Testis (tissue), 3 donors: ENCODE results near the gene SLC35D2. TPM values are rescaled to one million over a fixed set of nuclear protein-coding genes. Genes with fewer than 3 reads are reported as not detected.
A peak's percentile ranks its signal among the peaks of the same experiment; 100 is the strongest.

Source experiments
- DNase-seq: peaks from one replicate; pipeline ENCODE4 v3.0.0-alpha.2; 2019
- H3K27ac ChIP-seq, 2 donors: fragments of 200-600 bp; sonication (generic); one replicate each; pipeline ENCODE4 v1.5.1; 2019
- H3K27me3 ChIP-seq: fragments of 200-600 bp; sonication (generic); one replicate; pipeline ENCODE4 v1.5.1; 2019
- H3K36me3 ChIP-seq: fragments of 200-600 bp; sonication (generic); one replicate; pipeline ENCODE4 v1.5.1; 2017; ENCODE audit warnings: low read depth; ENCODE audit errors: missing control alignments
- H3K4me1 ChIP-seq: fragments of 200-600 bp; sonication (generic); one replicate; pipeline ENCODE4 v1.5.1; 2019
- H3K4me3 ChIP-seq, 2 donors: fragments of 200-600 bp; sonication (generic); one replicate each; pipeline ENCODE4 v1.5.1; 2017 to 2019
- H3K9me3 ChIP-seq: fragments of 200-600 bp; sonication (generic); one replicate; pipeline ENCODE4 v1.5.1; 2017
- POLR2A ChIP-seq: fragments of 450-650 bp; IDR thresholded peaks from one replicate; pipeline ENCODE4 v1.6.1; 2017; ENCODE audit warnings: antibody characterized with exemption, mild to moderate bottlenecking, moderate library complexity
- WGBS, 2 donors: methylation state at CpG; one replicate each; pipeline ENCODE4 v1.1.5; 2018; 5-methylcytosine and 5-hydroxymethylcytosine counted together
- intact Hi-C: fragments of 100-400 bp; cut with DNase I; formaldehyde crosslinking; loops from one replicate; pipeline ENCODE4 v1.15.1; 2023; ENCODE audit warnings: low total_unique reads
- polyA plus RNA-seq: library from polyadenylated mRNA; stranded (reverse); fragments of 350-450 nt; fragmentation: Illumina TruSeq; extraction: RNeasy Lipid Tissue Mini Kit (QIAGEN cat#74804); gene quantifications from one replicate; pipeline ENCODE4 v1.2.3, GENCODE V29; 2014; ENCODE audit warnings: low read depth, low replicate concordance; ENCODE audit not compliant: insufficient read depth
- total RNA-seq, 2 donors: library from RNA; depleted of rRNA; stranded (reverse); fragments of >200 nt; gene quantifications; one replicate each; pipeline ENCODE4 v1.2.3, GENCODE V29; 2016
- TF ChIP-seq, protein P1 (sequence below), 3 experiments: fragments of 450-650 bp in 2 of 3; fragments of 200-600 bp in 1 of 3; sonication (generic) in 1 of 3; IDR thresholded peaks; one replicate each; pipeline ENCODE4 v1.5.1; 2016 to 2019; ENCODE audit warnings: antibody characterized with exemption in 3 of 3, mild to moderate bottlenecking in 2 of 3, moderate library complexity in 1 of 3

Gene SLC35D2
- total and polyA plus RNA-seq, 3 donors from 2014 or later = 18.4 to 34.2 (median 26.5) TPM

DNA sequence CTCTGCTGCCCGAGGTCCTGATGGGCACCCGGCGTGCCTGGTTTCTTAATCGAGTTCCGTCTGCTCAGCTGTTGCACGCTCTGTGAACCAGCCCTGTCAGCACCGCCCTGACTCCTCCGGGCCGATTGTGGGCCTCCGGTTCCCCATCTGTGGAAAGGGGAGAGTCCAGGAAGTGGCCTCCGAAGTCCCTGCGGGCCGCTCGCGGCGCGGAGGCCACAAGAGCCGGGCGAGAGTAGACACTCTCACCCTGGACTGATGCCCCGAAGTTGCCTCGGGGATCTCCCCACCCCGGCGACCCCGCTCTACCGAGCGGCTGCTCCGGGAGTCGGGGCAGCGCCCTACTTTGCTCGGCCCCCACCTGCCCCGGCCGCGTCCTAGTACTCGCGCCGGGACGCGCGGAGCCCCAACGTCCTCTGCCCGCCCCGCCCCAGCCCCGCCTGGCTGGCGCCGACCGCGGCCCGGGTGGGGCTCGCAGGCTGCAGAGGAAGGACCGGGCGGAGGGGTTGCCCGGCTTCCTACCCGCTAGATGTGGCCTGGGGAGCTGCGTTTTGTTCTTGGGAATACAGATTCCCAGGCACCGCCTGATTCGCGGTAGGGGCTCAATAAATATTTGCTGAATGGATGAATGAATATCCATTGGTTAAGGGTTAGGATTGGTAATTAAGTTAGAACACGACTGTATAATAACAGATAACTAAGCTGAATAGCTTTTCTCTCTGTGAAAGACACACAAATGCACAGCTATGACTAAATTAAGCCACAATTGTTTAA is 35.6 kb upstream of the SLC35D2 start:
- intact Hi-C loops = no loop called here
- 0 to 1% methylated on average over 15 to 46 of the region's 58 CpGs for WGBS, 2 donors
- TF ChIP-seq, protein P1, sequence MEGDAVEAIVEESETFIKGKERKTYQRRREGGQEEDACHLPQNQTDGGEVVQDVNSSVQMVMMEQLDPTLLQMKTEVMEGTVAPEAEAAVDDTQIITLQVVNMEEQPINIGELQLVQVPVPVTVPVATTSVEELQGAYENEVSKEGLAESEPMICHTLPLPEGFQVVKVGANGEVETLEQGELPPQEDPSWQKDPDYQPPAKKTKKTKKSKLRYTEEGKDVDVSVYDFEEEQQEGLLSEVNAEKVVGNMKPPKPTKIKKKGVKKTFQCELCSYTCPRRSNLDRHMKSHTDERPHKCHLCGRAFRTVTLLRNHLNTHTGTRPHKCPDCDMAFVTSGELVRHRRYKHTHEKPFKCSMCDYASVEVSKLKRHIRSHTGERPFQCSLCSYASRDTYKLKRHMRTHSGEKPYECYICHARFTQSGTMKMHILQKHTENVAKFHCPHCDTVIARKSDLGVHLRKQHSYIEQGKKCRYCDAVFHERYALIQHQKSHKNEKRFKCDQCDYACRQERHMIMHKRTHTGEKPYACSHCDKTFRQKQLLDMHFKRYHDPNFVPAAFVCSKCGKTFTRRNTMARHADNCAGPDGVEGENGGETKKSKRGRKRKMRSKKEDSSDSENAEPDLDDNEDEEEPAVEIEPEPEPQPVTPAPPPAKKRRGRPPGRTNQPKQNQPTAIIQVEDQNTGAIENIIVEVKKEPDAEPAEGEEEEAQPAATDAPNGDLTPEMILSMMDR (IDR thresholded peaks at IDR 0.05) = no peak
- no peak for TF ChIP-seq POLR2A

DNA sequence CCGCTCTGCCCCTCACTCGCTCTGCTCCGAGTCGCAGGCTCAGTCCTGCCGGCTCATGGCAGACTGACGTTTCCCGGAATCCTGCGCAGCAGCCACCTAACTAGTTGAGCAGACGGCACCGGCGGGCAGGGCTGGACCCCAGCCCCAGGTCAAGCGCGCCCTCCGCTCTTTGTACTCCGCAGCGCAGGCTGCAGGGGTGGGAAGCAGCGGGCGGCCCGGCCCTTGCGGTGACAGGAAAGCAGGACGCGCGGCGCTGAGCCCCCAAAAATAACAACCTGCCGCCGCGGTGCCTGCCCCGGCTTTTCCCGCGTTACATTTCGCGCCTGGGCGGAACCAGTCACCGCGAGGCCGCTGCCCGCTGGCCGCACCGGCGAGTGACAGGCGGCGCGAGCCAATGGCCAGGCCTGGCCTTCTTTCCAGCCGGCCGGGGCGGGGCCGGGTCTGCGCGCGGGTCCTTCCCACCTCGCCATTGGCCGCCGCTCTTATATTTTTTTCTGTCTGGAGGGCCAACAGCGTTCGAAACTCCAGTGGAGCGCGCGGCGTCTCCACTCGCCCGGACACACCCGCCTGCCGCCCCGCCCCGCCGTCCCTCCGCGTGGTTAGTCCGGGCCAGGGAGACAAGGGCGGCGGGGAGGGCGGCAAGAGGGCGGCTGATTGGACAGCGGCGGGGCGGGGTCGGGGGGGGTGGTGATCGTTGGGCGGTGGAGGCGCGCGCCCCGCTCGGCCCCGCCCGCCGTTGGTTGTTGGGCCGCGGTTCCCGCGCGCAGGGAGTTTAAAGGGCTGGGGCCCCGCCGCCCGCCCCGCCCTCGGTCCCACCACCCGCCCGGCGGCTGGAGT is 34.8 kb upstream of the SLC35D2 start, which contains the start of gene ZNF367:
Gene ZNF367, minus strand, starts transcription at position 288 of the 837 bp plus-strand sequence. CDS start 338 bp downstream, outside the sequence.
- intact Hi-C loops = no loop called here

More for the DNA sequence above, 35.6 kb upstream of the SLC35D2 start:
- peak; percentile 66 for DNase-seq
- no peaks in the 10 kb centered on the region for H3K27me3 ChIP-seq
- H3K4me3 ChIP-seq = peak overlapping the region; percentile 62 to 80
- H3K36me3 ChIP-seq = no peaks in the 10 kb centered on the region
- peaks cover 15% of the 10 kb centered on the region for H3K4me1 ChIP-seq
- H3K9me3 ChIP-seq = no peaks in the 10 kb centered on the region
- peak overlapping the region; percentile 93 to 95 for H3K27ac ChIP-seq

DNA sequence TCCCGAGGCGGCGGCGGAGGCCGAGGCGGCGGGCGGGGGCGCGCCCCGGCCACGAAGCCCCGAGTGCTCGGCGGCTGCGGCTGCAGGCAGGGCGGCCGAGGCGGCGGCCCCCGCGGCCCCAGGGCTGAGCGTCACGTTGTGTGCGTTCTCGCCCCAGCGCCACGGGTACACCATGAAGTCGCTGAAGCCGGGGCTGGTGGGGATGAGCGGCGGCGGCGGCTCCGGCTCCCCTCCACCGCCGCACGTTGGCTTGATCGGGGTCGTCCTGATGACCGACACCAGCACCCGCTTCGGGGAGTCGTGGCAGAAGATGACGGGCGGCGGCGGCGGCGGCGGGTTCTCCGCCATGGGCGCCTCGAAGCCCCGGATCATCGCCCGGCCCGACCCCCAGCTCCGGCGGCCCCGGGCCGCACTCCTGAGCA is 34.2 kb upstream of the SLC35D2 start:
- Histone ChIP-seq H3K9me3 (no peaks in the 10 kb centered on the region), H3K27ac (peak overlapping the region; percentile 93 to 95), H3K4me1 (peaks cover 15% of the 10 kb centered on the region), H3K36me3 (no peaks in the 10 kb centered on the region), H3K4me3 (peak overlapping the region; percentile 62 to 80), H3K27me3 (no peaks in the 10 kb centered on the region)
- TF ChIP-seq, protein P1 (IDR thresholded peaks at IDR 0.05) = no peak
- no peak for TF ChIP-seq POLR2A
- no peak for DNase-seq
- 0% methylated on average over 23 of the region's 62 CpGs; no CpG with 5 or more reads in 1 of the 2 donors for WGBS, 2 donors
- intact Hi-C loops = no loop called here

More for the DNA sequence above, 34.8 kb upstream of the SLC35D2 start, which contains the start of gene ZNF367:
- peaks cover 15% of the 10 kb centered on the region for H3K4me1 ChIP-seq
- H3K9me3 ChIP-seq = no peaks in the 10 kb centered on the region
- H3K27ac ChIP-seq = peak within 1 kb of the TSS; percentile 93 to 95
- H3K36me3 ChIP-seq = no peaks in the 10 kb centered on the region
- H3K27me3 ChIP-seq = no peaks in the 10 kb centered on the region
- WGBS, 2 donors = 0% methylated on average over 70 of the region's 100 CpGs; no CpG with 5 or more reads in 1 of the 2 donors
- TF ChIP-seq, protein P1 (IDR thresholded peaks at IDR 0.05) = no peak
- peak; percentile 96 for DNase-seq
- peak within 1 kb of the TSS; percentile 62 to 80 for H3K4me3 ChIP-seq

DNA sequence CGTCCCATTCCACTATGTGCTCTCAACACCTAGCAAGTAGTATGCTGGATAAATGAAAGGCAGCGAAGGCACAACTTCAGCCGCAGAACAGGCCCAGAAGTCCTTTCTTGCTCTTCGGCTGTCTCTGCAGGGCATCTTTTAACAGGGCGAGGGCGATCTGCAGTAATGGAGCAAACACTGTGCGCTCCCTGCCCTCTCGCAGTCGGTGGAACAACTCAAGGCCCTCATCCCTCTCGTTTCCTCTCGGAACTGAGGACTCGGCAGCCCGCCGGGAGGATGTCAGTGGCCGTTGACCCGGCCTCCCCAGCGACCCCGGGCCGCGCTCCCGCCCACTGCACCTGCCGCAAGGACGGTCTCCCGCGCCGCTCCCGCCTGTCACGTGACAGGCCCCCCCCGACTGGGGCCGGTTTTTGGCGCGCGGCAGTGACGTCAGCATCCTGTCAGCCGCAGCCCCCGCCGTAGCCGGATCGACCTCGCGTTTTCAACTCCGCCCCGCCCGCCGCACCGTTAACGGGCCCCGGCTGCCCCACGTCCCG is 33.6 kb upstream of the SLC35D2 start:
- H3K9me3 ChIP-seq = no peaks in the 10 kb centered on the region
- 0% methylated on average over 6 to 35 of the region's 50 CpGs for WGBS, 2 donors
- peak; percentile 93 for DNase-seq
- no peaks in the 10 kb centered on the region for H3K36me3 ChIP-seq
- TF ChIP-seq, protein P1 (IDR thresholded peaks at IDR 0.05) = peak in 1 of 3 experiments; percentile 33
- no peak for TF ChIP-seq POLR2A
- H3K4me1 ChIP-seq = peaks cover 15% of the 10 kb centered on the region
- intact Hi-C loops = no loop called here
- H3K27me3 ChIP-seq = no peaks in the 10 kb centered on the region
- H3K27ac ChIP-seq = peak overlapping the region; percentile 93 to 95
- peak overlapping the region; percentile 62 to 80 for H3K4me3 ChIP-seq
